Renal cortical epithelial cell (primary cell): ENCODE data around the gene IFNG-AS1. TPM values are rescaled to one million over a fixed set of nuclear protein-coding genes. Genes with fewer than 3 reads are reported as not detected.
A peak's percentile ranks its signal among the peaks of the same experiment; 100 is the strongest.

Source experiments
- DNase-seq: peaks from one replicate; pipeline ENCODE4 v3.0.0-alpha.2; 2011; ENCODE audit warnings: low read depth
- total RNA-seq: library from RNA; depleted of rRNA; stranded (reverse); fragments of >200 nt; gene quantifications from 2 replicates; pipeline ENCODE4 v1.2.3, GENCODE V29; 2014

The IFNG-AS1 gene
- total RNA-seq, result not detected in 2 replicates

DNA sequence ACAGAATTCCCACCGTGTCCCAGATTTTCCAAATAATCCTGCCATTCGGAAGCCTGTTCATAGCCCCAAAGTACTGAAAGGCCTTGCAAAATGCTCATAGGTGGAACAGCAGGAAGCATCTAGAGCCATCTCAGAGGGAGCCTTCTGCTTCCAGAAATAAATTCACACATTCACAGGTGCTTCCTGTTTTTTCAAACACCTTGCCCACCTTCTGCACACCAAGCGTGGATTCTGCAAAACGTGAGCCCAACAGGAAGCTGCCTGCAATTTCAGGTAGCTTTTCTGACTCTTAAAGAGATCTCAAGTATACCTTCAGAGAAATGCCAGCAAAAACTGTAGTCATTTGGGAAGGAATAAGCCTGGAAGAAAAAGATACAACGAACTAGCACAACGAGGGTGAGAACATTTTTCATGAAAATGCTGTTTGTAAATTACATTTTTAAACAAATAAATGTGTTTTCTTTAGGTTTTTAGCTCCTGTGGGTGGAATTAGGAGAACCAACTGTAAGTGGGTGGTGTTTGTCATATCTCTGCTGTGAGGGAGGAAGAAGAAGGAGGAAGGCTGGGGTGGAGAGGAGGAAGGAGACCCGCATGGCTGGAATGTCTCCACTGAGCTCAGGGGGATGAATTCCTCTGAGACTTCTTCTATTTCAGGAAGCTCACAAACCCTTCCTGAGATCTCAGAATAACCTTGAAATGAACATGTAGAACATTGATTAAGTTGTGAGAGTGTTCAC, at the start of gene IFNG-AS1:
IFNG-AS1 (plus strand) TSS at position 264 of the 737 bp plus-strand sequence.
- DNase-seq, result no peak

DNA sequence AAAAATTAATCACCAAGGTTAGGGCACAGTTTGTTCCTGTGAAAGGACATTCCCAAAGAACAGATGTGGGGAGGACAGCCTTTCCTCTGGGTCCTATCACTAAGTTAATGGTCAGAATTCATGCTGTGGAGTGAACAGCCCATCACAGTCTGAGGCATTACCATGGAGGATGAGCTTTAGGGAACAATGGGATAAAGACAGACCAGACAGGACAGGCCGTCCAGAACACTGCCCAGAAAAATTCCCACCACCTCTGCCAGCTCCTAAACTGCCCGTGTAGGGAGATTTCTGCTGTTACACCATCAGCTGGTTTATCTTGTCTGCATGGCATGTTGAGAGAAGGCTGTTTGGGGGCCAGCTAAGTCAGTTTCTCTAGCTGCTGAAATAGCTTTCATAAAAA, 49.6 kb upstream of the IFNG-AS1 start:
- no peak for DNase-seq

DNA sequence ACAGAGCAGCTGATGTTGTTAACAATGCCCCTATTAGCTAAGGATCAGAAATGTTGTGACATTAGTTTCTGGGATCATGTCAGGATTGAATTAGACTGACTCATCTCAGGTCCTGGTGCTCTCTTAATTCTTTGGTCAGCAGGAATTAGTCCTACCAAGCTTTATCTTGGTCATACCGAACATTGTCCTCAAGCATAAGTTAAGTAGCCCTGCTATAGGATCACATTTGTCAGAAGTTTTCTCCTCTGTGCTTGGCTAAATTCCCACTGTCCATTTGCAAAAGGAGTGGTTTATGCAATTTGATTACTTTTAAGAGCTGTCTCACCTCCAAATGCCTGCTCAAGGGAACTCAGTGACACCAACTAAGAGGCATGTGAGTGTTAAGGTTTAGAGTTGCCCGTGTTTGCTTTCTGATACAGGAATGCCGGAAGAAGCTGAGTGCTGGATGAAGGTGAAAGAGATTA, 48.4 kb upstream of the IFNG-AS1 start:
- DNase-seq, result peak; percentile 87

DNA sequence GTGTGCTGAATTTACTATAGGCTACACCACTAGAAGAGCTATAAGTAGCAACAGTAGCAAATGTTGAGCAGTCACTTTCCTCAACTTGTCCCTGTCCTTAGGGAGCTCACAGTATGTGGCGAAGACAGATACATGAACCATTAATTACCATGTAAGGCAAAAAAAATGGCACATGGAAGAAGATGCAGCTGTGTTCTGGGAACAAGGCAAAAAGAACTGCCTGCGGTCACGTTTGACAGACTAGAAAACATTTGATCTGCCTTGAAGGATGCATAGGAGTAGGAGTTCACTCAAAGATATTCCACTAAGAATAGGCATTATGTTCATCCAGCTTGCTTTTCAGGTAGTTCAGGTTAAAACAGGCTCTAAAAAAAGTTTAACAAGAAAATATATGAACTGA, 46.5 kb upstream of the IFNG-AS1 start:
- no peak for DNase-seq

DNA sequence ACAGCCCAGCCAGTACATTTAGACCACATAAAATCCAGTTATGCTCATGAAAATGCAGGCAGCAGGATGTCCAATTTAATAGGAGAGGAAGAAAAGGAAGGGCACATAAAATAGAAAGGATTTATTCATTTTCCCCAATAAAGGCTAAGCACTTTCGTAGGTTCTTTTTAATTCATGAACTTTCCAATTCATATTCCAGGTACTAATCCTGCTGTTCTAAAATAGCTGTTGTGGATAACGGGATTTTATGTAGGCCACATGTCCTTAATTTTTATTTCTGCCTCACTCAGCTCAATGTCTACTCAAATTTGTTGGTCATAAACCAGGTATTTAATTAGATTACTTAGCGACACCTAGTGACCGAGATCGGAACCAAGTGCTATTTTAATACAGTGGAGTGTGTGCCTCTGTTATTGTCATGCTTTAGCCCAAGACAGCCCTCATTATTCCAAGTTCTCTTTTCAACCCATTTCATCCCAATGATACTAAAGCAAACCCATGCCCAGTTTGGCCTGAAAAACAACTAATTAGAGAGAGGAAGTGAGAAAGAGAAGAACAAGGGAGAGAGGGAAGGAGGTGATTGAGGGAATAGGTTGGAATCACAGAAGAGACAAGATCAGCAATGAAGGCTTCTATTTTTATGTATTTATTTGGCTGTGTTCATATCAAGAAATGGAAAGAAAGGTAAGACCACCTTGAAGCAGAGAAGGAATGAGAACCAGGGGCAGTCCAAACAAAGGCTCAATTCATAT, 45.9 kb upstream of the IFNG-AS1 start:
- DNase-seq, result peak; percentile 75

DNA sequence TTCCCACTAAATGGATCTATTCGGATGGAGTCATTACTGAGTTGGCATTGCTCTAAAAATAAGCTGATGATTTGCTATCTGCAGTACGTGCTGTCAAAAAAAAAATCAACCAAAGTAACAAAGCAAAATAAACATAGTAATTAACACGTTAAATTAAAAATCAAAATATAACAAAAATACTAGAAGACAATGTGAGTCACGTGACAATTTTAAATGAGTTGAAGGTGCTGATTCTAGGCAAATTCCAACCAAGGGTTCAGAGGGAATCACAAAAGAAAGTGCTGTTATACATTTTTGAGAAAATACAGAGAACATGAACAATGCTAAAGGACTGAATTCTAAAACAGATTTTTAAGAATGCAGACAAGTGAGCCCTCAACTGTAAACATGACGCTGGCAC, 45.2 kb upstream of the IFNG-AS1 start:
- DNase-seq, result no peak

DNA sequence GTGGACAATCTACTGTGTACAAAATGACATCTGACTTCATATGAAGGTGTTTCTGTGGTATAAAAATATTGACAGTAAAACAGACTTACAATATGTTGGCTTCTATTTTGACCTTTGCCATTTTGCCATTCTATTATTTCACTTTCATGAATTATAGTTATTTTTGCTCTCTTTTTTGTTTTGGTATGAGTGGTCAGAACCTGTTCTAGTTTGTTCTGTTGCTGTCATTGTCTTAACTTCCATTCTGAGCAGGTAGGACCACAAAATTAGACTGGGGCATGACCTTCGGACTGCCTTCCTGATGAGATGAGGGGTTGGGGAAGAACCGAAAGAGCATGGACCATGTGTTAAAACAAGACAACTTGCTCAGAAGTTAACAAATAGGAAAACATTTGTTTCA, 36.5 kb upstream of the IFNG-AS1 start:
- DNase-seq, result no peak

DNA sequence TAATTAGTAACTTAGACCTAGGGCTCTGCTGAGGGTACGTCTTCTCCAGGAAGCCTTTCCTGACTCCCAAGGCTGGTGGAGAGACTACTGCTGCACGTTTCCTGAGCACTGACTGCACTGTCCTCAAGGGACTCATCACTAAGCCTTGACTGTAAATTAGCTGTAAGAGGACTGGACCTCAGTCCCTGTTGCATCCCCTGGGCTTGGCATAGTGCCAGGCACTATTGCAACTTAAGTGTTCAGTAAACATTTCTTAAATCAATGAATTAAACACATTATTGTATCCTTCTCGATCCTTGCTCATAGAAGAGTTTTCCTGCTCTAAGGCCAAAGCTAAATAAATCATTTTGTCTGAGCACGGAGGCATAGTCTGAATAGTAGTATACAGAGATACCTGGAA, 31.9 kb upstream of the IFNG-AS1 start:
- no peak for DNase-seq

DNA sequence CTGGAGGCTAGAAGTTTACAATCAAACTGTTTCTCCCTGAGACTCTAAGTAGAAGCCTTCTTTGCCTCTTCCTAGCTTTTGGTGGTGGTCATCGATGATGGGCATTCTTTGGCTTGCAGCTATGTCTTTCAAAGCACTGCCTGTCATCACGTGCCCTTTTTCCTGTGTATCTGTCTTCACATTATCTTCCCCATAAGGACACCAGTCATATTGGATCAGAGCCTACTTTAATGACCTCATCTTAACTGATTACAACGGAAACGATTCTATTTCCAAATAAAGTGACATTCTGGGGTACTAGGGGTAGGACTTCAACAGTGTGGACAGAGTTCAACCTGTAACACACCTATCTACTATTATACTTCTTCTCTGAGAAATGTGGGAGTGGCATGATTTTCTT, 31.1 kb upstream of the IFNG-AS1 start:
- DNase-seq, result no peak

DNA sequence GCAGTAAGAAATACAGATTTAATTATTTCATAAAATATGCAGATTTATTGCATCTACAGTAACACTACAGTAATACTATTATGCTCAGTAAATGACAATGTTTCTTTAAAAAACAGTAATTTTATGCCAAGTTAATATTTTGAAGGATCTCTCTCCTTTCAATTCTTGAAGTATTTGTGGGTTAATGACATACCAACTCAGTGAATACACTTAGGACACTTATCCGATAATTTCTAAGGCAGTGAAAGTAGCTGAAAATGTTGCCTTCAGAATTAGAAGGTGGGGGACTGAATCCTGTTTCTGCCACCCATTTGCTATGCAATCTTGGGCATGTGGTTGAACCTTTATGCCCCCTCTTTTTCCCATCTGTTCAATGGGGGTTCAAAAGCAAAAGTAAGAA, 24.8 kb upstream of the IFNG-AS1 start:
- DNase-seq, result no peak

DNA sequence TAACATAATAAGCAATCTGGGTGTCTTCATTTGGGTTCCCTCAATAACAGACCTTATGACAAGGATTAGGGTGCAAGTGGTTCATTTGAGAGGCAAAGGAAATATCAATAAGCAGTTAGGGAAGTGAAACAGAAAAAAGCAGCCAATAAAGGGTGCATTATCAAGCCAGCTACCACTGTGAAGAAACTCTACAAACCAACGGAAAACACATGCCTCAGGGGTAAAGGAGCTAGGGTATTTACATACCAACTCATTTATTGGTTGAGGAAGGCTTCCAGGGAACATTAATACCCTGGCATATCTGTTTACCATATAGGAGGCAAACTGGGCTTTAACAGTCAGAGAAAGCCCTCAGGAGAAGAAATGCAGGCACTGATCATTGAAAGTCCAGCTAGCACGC, 22.7 kb upstream of the IFNG-AS1 start:
- DNase-seq, result no peak

DNA sequence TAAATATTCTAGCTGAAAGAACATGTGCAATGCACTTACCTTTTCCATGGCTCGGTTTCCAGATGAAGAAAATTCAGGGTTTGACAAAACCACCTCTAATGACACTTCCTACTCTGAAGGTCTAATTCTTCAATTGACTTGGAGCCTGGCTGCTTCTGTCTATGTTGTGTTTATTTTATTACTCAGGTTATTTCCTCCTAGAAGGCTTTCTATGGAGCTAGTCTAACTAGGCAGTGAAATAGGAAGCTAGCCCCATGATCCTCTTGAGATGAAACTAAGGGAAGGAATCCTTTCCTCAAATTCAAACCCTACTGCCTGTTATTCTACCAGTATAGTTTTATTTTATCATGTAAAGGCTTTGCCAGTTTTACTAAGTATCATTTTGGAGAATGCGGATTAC, 20.9 kb upstream of the IFNG-AS1 start:
- peak; percentile 11 for DNase-seq

DNA sequence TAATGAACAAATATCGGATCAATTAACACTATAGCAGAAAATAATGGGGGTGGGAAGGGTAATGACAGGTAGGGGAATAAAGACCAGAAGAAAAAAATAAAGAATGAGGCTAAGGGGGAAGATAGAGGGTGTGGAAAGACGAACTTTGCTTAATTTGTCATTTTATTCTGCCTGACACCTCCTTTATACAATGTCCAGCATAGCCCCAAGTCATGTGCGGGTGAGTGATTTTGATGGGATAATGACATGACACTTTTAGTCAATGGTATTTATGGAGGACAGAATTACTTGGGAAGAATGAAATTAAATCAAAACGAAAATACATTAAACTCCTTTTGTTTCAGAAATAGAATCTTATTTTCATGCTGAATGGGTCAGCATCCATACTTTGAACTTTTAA, 20.5 kb upstream of the IFNG-AS1 start:
- no peak for DNase-seq

DNA sequence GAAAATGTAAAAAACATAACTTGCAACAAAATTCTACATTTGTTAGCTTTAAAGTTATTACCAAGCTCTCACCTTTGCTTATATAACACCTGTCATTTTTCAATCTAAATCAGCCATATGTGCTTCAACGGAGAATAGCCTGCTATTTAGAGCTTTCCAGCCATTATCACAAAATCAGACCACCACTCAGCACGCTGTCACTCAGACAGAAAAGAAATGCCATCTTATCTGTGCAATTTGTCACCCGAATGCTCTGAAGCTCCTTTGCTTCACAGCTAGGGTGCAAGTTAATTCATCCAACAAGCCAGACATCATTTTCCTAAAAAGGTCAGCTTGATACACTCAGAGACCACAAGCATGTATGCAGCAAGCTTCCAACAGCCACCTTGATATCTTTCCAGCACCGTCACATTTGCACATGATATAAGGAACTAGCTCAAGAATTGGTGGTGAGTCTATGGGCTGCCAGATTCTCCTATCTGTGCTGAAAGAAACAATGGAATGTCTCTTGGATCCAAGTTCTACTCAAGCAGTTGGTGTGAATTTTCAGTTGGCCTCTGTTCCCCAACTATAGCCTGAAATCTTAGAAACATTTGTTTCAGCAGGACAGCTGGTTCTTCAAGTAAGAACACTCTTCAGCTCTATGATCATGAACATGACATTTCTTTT, 20.0 kb upstream of the IFNG-AS1 start:
- DNase-seq, result no peak

DNA sequence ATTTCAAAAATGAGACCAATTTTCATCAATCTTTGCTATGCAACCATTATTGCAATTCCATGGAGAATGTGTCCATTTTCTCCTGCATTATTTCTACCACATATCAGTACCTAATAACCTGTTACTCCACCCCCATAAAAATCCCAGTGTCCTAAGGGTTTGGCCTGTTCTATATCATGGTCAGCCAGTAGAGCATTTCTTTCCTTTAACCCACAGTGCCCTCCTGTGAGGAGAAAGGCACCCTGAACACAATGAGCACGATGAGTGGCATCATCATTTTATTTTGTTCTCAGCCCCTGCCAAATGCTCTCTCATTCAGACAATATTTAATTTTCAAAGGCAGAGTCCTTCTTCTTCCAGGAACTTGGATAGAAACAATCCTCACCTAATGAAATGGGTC, 11.6 kb upstream of the IFNG-AS1 start:
- DNase-seq, result no peak

DNA sequence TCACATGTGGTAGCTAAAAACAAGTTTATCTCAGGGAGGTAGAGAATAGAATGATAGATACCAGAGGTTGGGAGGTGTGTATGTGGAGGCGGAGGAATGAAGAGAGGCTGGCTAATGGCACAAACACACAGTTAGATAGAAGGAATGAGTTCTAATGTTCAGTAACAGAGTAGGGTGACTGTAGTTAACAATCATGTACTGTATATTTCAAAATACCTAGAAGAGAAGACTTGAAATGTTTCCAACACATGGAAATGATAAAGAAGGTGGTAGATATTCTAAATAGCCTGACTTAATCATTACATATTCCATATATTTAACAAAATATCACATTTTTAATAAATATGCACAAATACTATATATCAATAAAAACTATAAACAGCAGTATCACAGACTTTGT, 8.9 kb upstream of the IFNG-AS1 start:
- no peak for DNase-seq

DNA sequence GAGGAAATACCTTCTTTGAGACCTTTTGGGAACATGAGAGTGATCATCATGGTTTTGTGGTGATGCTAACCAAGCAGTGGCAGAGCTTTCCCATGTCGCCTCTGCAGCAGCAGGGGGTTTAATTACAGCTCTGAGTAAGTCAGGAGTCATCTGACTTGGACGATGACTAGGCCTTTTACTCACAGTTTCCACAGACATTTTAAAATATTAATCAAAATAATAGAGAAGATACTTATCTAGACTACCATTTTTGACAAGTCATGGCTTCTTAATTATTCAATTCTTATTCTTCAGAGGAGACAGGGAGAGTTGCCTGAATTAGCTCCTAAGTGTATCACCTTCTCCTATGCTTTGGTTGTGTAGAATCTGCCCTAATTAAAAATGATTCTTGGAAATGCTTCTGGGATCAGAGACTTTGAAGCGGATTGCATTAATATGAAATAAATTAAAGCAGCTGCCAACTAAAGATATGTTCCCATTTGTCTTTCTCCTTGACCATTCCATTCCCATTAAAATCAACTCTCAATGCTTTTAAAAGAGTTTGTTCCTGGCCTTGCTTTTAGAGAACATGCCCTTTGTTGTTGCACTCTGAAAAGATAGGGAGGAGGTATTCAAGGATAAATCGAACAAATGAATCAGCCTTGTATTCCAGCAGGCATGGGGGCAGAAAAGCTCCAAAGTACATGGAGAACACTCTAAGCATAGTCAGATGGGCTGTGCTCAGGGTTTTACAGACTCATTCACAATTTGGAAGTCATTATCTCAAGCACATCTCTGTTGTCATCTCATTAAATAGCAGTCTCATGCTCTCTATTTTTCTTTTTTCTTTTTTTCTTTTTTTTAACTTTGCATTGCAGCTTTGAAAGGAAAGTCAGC, 7.7 kb upstream of the IFNG-AS1 start:
- DNase-seq, result peak; percentile 88

DNA sequence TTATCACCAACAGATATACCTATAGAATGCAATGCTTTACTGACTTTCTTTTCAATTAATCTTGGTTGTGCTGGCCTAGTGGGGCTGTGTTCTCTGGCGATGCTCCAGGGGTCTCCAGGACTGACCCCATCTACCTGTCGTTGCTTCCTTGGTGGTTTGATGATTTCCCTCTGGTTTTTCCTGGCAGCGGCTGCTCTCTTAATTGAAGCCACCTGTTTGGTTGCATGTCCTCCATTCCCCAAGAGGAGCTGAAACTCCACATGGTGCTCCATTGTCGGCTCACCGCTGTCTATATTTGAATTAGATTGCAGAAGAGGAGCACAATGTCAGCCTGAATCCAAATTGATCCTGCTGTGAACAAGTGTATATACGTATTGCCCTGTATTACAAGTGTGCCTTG, 7.1 kb upstream of the IFNG-AS1 start:
- DNase-seq, result no peak

DNA sequence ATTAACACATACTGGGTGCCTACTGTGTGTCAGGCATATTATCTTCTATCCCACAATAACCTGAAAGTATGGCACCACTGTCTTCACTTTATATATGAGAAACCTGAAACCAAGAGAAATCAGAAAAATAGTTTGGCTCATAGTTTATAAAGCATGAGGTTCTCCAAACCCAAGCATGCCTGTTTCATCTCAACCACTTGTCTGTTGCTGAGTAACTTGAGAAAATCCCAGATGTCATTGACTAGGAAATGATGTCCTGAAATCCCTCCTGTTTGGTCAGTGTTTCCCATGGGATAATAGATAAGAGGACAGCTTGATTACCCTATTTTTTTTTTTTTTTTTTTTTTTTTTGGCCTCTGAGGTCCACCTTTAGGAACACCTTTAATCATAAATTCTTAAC, 2.6 kb upstream of the IFNG-AS1 start:
- no peak for DNase-seq

DNA sequence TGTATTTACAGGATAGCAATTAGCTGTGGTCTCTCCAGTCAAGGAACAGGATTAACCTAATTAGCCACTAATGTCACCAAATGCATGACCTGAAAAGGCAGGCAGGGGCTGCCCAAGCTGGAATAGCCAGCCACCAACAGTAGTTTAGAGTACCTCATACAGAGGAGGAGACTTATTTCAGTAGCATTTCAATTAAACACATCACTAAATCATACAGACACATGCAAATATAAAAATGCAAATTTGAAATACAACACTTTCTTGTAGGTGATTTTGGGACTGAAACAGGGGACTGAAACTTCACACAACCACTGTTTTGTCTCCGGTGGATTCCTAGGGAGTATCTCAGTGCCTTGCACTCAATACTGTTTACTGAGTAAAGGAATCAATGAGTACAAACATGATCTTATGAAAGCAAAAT, 636 bp upstream of the IFNG-AS1 start:
- no peak for DNase-seq

DNA sequence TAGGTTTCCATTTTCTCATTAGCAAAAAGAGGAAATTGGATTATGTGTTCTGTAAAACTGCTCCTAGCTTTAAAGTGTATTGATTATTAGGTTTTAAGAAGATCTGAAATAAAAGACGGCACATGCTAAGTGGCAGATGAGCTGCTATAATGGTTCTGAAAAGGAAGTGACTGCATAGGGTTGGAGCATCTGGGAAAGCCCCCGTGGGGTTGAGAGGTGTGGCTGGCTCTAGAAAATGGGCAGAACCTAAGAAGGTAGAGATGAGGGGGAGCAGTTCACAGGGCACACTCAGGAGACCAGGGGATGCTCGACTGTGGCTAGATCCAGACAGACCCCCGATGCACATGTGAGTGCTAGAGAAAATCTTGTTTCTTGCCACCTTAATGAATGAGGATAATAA, 1.9 kb downstream of the IFNG-AS1 start:
- no peak for DNase-seq

DNA sequence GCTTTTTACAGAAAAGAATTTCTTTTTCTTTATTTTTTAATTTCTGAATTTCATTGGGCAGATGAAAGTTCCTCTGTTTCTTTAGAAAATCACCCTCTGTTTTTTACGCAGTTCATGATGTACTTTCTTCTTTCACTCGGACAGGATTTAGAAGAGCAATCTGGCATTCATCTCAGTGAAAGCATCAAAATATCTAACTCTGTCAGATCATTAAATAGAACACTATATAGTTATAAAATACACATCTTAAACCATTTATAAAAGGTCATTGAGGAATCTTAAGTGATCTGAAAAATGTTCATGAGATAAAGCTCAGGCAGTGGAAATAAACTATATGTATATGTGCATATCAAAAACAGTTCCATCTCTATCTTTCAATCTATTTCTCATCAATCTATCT, 3.9 kb downstream of the IFNG-AS1 start:
- no peak for DNase-seq
